Measurements from ENCODE around the gene LAMP5.

Gene LAMP5

DNA sequence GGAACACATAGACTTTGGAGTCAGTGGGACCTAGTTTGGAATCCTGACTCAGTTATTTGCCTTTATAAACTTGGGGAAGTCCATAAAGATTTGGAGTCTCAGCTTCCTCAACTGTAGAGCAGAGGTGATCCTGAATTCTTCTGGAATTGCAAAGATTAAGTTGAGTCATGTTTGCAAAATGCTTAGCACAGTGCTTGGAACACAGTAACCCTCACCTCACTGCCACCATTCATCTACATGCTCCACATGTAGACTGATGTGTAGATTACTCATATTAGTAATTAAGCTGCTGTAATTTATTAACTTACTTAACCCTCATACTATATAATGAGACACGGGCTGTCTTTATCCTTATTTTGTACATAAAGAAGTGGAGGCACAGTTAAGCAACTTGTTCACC, 61.4 kb downstream of the LAMP5 start:
- Mint-ChIP-seq H3K27me3 (ENCODE audit: low read depth) (no peaks in the 10 kb centered on the region), H3K27ac (no peak overlapping the region), H3K4me3 (no peak overlapping the region), H3K36me3 (ENCODE audit: low read depth) (no peaks in the 10 kb centered on the region), H3K9me3 (no peaks in the 10 kb centered on the region), H3K4me1 (ENCODE audit: low read depth) (no peaks in the 10 kb centered on the region)

DNA sequence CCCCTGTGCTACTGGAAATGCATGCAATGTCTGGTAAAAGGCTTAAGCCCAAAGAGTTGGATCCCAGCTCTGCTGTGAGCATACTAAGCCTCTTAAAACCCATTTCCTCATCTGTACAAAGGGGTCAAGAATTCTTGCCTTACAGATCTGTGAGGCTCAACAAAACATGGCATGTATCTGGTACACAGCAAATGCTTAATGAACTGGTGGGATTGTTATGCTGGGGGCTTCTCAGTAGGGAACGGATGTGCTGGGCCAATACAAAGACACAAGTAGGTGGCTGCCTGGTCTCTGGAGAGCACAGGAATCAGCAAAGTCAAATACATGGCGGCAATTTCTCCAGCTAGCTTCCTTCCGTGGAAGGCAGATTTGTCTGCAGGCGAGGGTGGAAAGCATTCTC, 62.3 kb downstream of the LAMP5 start:
- no peaks in the 10 kb centered on the region for H3K9me3 Mint-ChIP-seq
- no peaks in the 10 kb centered on the region for H3K4me1 Mint-ChIP-seq (ENCODE audit: low read depth)
- H3K27me3 Mint-ChIP-seq (ENCODE audit: low read depth): no peaks in the 10 kb centered on the region
- H3K36me3 Mint-ChIP-seq (ENCODE audit: low read depth): no peaks in the 10 kb centered on the region
- no peak overlapping the region for H3K27ac Mint-ChIP-seq
- no peak overlapping the region for H3K4me3 Mint-ChIP-seq

DNA sequence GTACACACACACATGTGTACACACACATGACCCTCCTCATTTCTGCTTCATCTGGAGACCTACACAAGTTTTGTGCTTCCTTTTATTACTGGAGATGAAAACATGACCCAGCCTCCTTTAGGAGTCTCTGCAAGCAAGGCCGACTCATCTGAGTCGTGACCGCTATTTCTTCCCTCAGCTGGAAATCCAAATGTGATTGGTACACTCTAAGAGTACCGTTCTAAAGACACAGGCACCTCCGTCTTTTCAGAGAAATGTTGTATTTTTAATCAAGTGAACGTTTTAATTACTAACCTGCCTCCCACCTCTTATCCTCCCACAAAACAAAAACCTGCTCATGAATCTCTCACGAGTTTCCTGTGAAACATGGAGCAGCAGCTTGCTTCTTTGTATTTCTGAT, 63.0 kb downstream of the LAMP5 start:
- Mint-ChIP-seq H3K36me3 (ENCODE audit: low read depth) (no peaks in the 10 kb centered on the region), H3K27me3 (ENCODE audit: low read depth) (no peaks in the 10 kb centered on the region), H3K27ac (no peak overlapping the region), H3K4me3 (no peak overlapping the region), H3K4me1 (ENCODE audit: low read depth) (no peaks in the 10 kb centered on the region), H3K9me3 (no peaks in the 10 kb centered on the region)

DNA sequence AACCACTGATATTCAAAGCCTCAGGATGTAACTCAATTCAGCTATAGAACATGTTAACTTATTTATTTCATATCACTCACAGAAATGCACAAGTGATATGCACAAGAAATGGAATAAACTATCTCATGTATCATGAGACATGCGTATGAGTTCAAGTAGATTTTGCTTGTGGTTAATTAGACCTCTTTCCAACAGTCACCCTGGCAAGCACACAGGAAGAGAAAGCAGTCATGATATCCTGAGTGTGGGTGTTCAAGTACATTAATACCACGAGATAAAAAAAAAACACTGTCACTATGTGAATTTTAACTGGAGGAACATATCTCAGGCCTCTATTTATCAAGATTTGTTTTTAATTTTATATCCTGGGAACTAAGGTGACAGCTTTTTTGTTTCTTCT, 64.2 kb downstream of the LAMP5 start:
- Mint-ChIP-seq H3K36me3 (ENCODE audit: low read depth) (no peaks in the 10 kb centered on the region), H3K4me3 (no peak overlapping the region), H3K9me3 (no peaks in the 10 kb centered on the region), H3K27me3 (ENCODE audit: low read depth) (no peaks in the 10 kb centered on the region), H3K27ac (no peak overlapping the region), H3K4me1 (ENCODE audit: low read depth) (no peaks in the 10 kb centered on the region)
